HCT116 (cell line): ENCODE data around the gene BORCS8.

ENCODE experiments used
- CEBPB ChIP-seq: IDR thresholded peaks from 2 replicates; pipeline ENCODE4 v1.6.1; 2012; ENCODE audit warnings: low read depth
- POLR2A ChIP-seq: IDR thresholded peaks from 2 replicates; pipeline ENCODE4 v1.7.0; 2011; ENCODE audit warnings: borderline replicate concordance; ENCODE audit not compliant: insufficient read depth, insufficient read length; ENCODE audit errors: extremely low read depth
- POLR2AphosphoS5 ChIP-seq: IDR thresholded peaks from 2 replicates; pipeline ENCODE4 v1.6.1; 2011; ENCODE audit warnings: mild to moderate bottlenecking, low read depth, low read length, moderate library complexity
- RAD21 ChIP-seq: IDR thresholded peaks from 2 replicates; pipeline ENCODE4 v1.6.1; 2012; ENCODE audit warnings: low read depth, mild to moderate bottlenecking
- SP1 ChIP-seq: IDR thresholded peaks from 2 replicates; pipeline ENCODE4 v1.6.1; 2012; ENCODE audit warnings: low read depth
- ZFX ChIP-seq: fragments of 450-650 bp; IDR thresholded peaks from 2 replicates; pipeline ENCODE4 v1.6.1; 2017
- TF ChIP-seq, protein P1 (sequence below), 3 experiments: fragments of 200-600 bp in 1 of 3; sonication (generic) in 1 of 3; IDR thresholded peaks in 2 of 3; conservative IDR thresholded peaks in 1 of 3; 2 replicates each; pipeline ENCODE4 v1.5.1; 2012 to 2017; ENCODE audit warnings: low read depth in 2 of 3, low read length in 2 of 3, antibody characterized with exemption in 1 of 3, borderline replicate concordance in 1 of 3, control low read depth in 1 of 3, mild to moderate bottlenecking in 1 of 3, mixed read lengths in 1 of 3, mixed run types in 1 of 3, moderate library complexity in 1 of 3; ENCODE audit not compliant: insufficient read depth in 1 of 3

DNA sequence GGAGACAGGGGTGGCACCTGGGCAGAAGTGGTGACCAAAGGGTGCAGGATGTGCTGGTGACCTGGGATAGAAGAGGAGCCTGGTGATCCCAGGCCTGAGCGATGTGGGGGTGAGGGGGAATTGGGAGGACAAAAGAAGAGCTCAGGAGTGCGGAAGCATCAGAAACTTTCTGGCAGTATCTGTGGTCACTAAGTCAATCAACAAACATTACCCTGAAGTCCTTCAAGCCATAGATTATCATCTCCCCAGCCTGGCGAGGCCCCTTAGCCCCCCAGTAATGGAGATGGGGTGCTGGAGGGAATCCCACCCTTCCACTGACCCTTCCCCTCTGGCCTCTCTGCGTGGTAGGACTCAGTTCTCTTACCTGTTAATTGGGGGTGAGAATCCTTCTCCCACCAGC is 32.4 kb downstream of the BORCS8 start:
- TF ChIP-seq ZFX, result no peak
- no peak for TF ChIP-seq POLR2AphosphoS5
- TF ChIP-seq, protein P1, sequence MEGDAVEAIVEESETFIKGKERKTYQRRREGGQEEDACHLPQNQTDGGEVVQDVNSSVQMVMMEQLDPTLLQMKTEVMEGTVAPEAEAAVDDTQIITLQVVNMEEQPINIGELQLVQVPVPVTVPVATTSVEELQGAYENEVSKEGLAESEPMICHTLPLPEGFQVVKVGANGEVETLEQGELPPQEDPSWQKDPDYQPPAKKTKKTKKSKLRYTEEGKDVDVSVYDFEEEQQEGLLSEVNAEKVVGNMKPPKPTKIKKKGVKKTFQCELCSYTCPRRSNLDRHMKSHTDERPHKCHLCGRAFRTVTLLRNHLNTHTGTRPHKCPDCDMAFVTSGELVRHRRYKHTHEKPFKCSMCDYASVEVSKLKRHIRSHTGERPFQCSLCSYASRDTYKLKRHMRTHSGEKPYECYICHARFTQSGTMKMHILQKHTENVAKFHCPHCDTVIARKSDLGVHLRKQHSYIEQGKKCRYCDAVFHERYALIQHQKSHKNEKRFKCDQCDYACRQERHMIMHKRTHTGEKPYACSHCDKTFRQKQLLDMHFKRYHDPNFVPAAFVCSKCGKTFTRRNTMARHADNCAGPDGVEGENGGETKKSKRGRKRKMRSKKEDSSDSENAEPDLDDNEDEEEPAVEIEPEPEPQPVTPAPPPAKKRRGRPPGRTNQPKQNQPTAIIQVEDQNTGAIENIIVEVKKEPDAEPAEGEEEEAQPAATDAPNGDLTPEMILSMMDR (IDR thresholded peaks at IDR 0.05 in 2 of 3, conservative IDR thresholded peaks at IDR 0.05 in 1 of 3; ENCODE audit: borderline replicate concordance in 1 of 3, insufficient read depth in 1 of 3, low read depth in 2 of 3, low read length in 2 of 3), result no peak
- no peak for TF ChIP-seq POLR2A
- TF ChIP-seq RAD21, result no peak
- TF ChIP-seq SP1, result no peak
- no peak for TF ChIP-seq CEBPB
